GM19397 (cell line): ENCODE data around the gene MALT1.
"Not testable (repeated sequence)": the region's sequence is repeated elsewhere in the genome, so short reads cannot be mapped to it uniquely, and the experiment has no call there.

Experiments
- ATAC-seq: cut with Tn5 transposase; IDR thresholded peaks from one replicate; pipeline ENCODE4 v1.9.1; 2021; ENCODE audit warnings: mild to moderate bottlenecking, moderate library complexity; ENCODE audit not compliant: unreplicated experiment

The MALT1 gene

GRCh38 chr18:58728719-58729118 is 57.5 kb downstream of the MALT1 start:
- ATAC-seq = no peak

- no peak for ATAC-seq
Measured at GRCh38 chr18:58730618-58731017, 59.4 kb downstream of the MALT1 start.

GRCh38 chr18:58732471-58732870 is 61.2 kb downstream of the MALT1 start:
- ATAC-seq = no peak

GRCh38 chr18:58733866-58734265 is 62.6 kb downstream of the MALT1 start:
- no peak for ATAC-seq

- no peak for ATAC-seq
Measured at GRCh38 chr18:58738322-58738721, 67.1 kb downstream of the MALT1 start.

GRCh38 chr18:58745914-58746313 is 74.6 kb downstream of the MALT1 start:
- no peak for ATAC-seq

GRCh38 chr18:58748899-58749595 is 77.8 kb downstream of the MALT1 start:
- ATAC-seq = no peak

- ATAC-seq = no peak
Measured at GRCh38 chr18:58753976-58754375, 82.7 kb downstream of the MALT1 start.

- ATAC-seq = no peak
Measured at GRCh38 chr18:58754544-58755068, 83.3 kb downstream of the MALT1 start.

- ATAC-seq = no peak
Measured at GRCh38 chr18:58755304-58756010, 84.2 kb downstream of the MALT1 start.

GRCh38 chr18:58756148-58756547 is 84.9 kb downstream of the MALT1 start:
- no peak for ATAC-seq

- ATAC-seq = no peak
Measured at GRCh38 chr18:58756596-58757240, 85.5 kb downstream of the MALT1 start.

- ATAC-seq = not testable (repeated sequence)
Measured at GRCh38 chr18:58757351-58757750, 86.1 kb downstream of the MALT1 start.

GRCh38 chr18:58758046-58758445 is 86.8 kb downstream of the MALT1 start:
- ATAC-seq = no peak

GRCh38 chr18:58758606-58759005 is 87.3 kb downstream of the MALT1 start:
- no peak for ATAC-seq

- peak; percentile 68 for ATAC-seq
Measured at GRCh38 chr18:58761241-58761969, 90.1 kb downstream of the MALT1 start.

GRCh38 chr18:58761970-58762780 is 90.9 kb downstream of the MALT1 start:
- no peak for ATAC-seq

GRCh38 chr18:58762781-58763171 is 91.5 kb downstream of the MALT1 start:
- no peak for ATAC-seq

- no peak for ATAC-seq
Measured at GRCh38 chr18:58766164-58766563, 94.9 kb downstream of the MALT1 start.

- ATAC-seq = no peak
Measured at GRCh38 chr18:58766946-58767345, 95.7 kb downstream of the MALT1 start.
